Measurements from ENCODE around the gene UTS2R. TPM values are rescaled to one million over a fixed set of nuclear protein-coding genes. Genes with fewer than 3 reads are reported as not detected.
"Not testable (repeated sequence)": the region's sequence is repeated elsewhere in the genome, so short reads cannot be mapped to it uniquely, and the experiment has no call there.

UTS2R gene
- total RNA-seq, 2 donors from 2014 or later = 0.40 TPM; not detected in 1

DNA sequence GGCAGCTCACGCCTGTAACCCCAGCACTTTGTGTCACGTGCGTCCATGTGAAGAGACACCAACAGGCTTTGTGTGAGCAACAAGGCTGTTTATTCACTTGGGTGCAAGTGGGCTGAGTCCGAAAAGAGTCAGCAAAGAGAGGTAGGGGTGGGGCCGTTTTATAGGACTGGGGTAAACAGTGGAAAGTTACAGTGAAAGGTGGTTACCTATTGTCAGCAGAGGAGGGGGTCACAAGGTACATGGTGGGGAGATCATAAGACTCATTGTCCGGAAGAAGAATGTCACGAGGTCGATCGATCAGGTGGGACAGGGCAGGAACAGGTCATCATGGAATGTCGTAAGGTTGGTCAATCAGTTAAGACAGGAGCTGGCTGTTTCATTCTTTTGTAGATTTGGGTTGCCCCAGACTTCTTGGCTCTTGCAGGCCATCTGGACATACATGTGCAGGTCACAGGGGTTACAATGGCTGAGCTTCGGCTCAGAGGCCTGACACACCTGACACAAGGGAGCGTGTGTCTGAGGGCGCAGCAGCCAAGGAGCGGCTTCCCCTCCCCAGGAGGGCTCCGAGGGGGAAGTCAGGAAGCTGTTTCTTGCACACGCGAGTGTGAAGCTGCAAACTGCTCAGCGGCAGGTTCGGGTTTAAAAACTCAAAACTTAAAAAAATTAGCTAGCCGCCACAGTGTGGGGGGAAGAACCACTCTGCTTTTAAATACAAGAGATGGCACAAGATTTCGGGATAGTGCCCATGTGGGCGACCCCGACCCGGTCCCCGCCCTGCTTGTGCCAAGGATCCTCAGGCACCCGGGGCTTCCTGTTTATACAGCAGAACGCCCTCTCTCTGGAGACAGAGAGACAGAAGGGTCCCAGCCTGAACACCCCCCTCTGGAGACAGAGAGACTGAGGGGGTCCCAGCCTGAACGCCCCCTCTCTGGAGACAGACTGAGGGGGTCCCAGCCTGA, 24.9 kb upstream of the UTS2R start:
- Histone ChIP-seq H3K27me3 (ENCODE audit: control insufficient read depth, insufficient read depth, low read length, poor library complexity, severe bottlenecking) (no peaks in the 10 kb centered on the region), H3K4me1 (ENCODE audit: control insufficient read depth, insufficient read depth, low read length) (no peaks in the 10 kb centered on the region), H3K36me3 (ENCODE audit: control insufficient read depth, insufficient read depth, low read length) (no peaks in the 10 kb centered on the region), H3K9me3 (ENCODE audit: control insufficient read depth, low read length) (no peaks in the 10 kb centered on the region), H3K9ac (ENCODE audit: extremely low read depth, low read length, poor library complexity, severe bottlenecking) (no peak overlapping the region), H3K27ac (ENCODE audit: low read depth, low read length) (no peak overlapping the region), H3K4me3 (ENCODE audit: low read length) (no peak overlapping the region)
- H3K4me3 Mint-ChIP-seq = no peak overlapping the region
- no peak for TF ChIP-seq CTCF (conservative IDR thresholded peaks at IDR 0.05)
- peaks cover 5% of the 10 kb centered on the region for H3K27me3 Mint-ChIP-seq (ENCODE audit: insufficient read depth)
- peaks cover 10% of the 10 kb centered on the region for H3K9me3 Mint-ChIP-seq
- no peak overlapping the region for H3K27ac Mint-ChIP-seq
- 92 to 94% methylated on average over 27 to 28 of the region's 28 CpGs for WGBS, 2 experiments (ENCODE audit: insufficient coverage in 1 of 2, insufficient read length in 1 of 2)
- no peak for DNase-seq
- H3K36me3 Mint-ChIP-seq (ENCODE audit: low read depth) = no peaks in the 10 kb centered on the region
- H3K4me1 Mint-ChIP-seq = peaks cover 13% of the 10 kb centered on the region

DNA sequence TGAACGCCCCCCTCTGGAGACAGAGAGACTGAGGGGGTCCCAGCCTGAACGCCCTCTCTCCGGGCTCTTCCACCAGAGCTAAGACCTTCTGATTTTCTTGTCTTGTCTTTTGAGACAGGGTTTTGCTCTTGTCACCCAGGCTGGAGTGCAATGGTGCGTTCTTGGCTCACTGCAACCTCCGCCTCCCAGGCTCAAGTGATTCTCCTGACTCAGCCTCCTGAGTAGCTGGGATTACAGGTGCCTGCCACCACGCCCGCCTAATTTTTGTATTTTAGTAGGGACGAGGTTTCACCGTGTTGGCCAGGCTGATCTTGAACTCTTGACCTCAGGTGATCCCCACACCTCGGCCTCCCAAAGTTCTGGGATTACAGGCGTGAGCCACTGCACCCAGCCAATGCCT, 23.6 kb upstream of the UTS2R start:
- WGBS, 2 experiments (ENCODE audit: insufficient coverage in 1 of 2, insufficient read length in 1 of 2) = 84 to 90% methylated on average over 11 of the region's 11 CpGs
- not testable (repeated sequence) for DNase-seq; H3K27me3 ChIP-seq (ENCODE audit: control insufficient read depth, insufficient read depth, low read length, poor library complexity, severe bottlenecking); H3K9me3 ChIP-seq (ENCODE audit: control insufficient read depth, low read length); H3K9me3 Mint-ChIP-seq; H3K36me3 Mint-ChIP-seq (ENCODE audit: low read depth); H3K27ac Mint-ChIP-seq; H3K27ac ChIP-seq (ENCODE audit: low read depth, low read length); H3K36me3 ChIP-seq (ENCODE audit: control insufficient read depth, insufficient read depth, low read length); H3K27me3 Mint-ChIP-seq (ENCODE audit: insufficient read depth); H3K4me1 ChIP-seq (ENCODE audit: control insufficient read depth, insufficient read depth, low read length); H3K4me3 ChIP-seq (ENCODE audit: low read length); H3K4me3 Mint-ChIP-seq; H3K9ac ChIP-seq (ENCODE audit: extremely low read depth, low read length, poor library complexity, severe bottlenecking)
- H3K4me1 Mint-ChIP-seq = peaks cover 12% of the 10 kb centered on the region

DNA sequence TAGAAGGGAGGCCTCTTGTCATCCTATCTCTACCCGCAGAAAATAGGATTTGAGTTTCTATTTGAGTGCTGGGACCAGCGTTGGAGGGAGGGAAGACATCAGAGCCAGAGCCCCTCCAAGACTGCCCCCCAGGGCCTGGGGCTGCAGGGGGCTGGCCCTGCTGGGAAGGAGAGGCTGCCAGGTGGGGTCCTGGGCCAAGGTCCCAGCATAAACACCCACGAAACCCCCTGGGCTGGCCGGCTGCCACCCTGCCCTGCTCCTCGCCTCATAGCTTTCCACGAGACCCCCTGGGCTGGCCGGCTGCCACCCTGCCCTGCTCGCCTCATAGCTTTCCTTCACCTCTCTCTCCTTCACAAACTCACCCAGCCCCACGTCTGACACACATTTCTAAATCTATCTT, 23.1 kb upstream of the UTS2R start:
- Mint-ChIP-seq H3K4me3 (no peak overlapping the region), H3K36me3 (ENCODE audit: low read depth) (no peaks in the 10 kb centered on the region), H3K27me3 (ENCODE audit: insufficient read depth) (no peaks in the 10 kb centered on the region), H3K27ac (no peak overlapping the region), H3K9me3 (no peaks in the 10 kb centered on the region), H3K4me1 (peaks cover 11% of the 10 kb centered on the region)
- DNase-seq = no peak
- Histone ChIP-seq H3K9ac (ENCODE audit: extremely low read depth, low read length, poor library complexity, severe bottlenecking) (no peak overlapping the region), H3K4me3 (ENCODE audit: low read length) (no peak overlapping the region), H3K9me3 (ENCODE audit: control insufficient read depth, low read length) (no peaks in the 10 kb centered on the region), H3K27me3 (ENCODE audit: control insufficient read depth, insufficient read depth, low read length, poor library complexity, severe bottlenecking) (no peaks in the 10 kb centered on the region), H3K36me3 (ENCODE audit: control insufficient read depth, insufficient read depth, low read length) (no peaks in the 10 kb centered on the region), H3K27ac (ENCODE audit: low read depth, low read length) (no peak overlapping the region), H3K4me1 (ENCODE audit: control insufficient read depth, insufficient read depth, low read length) (no peaks in the 10 kb centered on the region)
- TF ChIP-seq CTCF (conservative IDR thresholded peaks at IDR 0.05) = no peak
- WGBS, 2 experiments (ENCODE audit: insufficient coverage in 1 of 2, insufficient read length in 1 of 2) = 87 to 88% methylated on average over 9 of the region's 9 CpGs
